HG03095 (cell line): ENCODE results near the gene UNC5B.

Experiments
- ATAC-seq: cut with Tn5 transposase; IDR thresholded peaks from one replicate; pipeline ENCODE4 v1.9.1; 2021; ENCODE audit warnings: moderate library complexity; ENCODE audit not compliant: unreplicated experiment

Gene UNC5B

GRCh38 chr10:71336632-71337031, 124.3 kb downstream of the UNC5B start:
- no peak for ATAC-seq

GRCh38 chr10:71337219-71337701, 124.9 kb downstream of the UNC5B start:
- no peak for ATAC-seq

- ATAC-seq, result no peak
Observed at GRCh38 chr10:71338728-71339495, 126.5 kb downstream of the UNC5B start.

GRCh38 chr10:71339796-71340589, 127.6 kb downstream of the UNC5B start:
- ATAC-seq, result no peak

- no peak for ATAC-seq
Observed at GRCh38 chr10:71342573-71343391, 130.4 kb downstream of the UNC5B start.

- ATAC-seq, result no peak
Observed at GRCh38 chr10:71343392-71343773, 131.0 kb downstream of the UNC5B start.

- ATAC-seq, result no peak
Observed at GRCh38 chr10:71344154-71344925, 132.0 kb downstream of the UNC5B start.

GRCh38 chr10:71344993-71345480, 132.7 kb downstream of the UNC5B start:
- no peak for ATAC-seq

- no peak for ATAC-seq
Observed at GRCh38 chr10:71345694-71346093, 133.3 kb downstream of the UNC5B start.

- no peak for ATAC-seq
Observed at GRCh38 chr10:71346731-71347130, 134.4 kb downstream of the UNC5B start.

GRCh38 chr10:71347587-71348395, 135.4 kb downstream of the UNC5B start:
- no peak for ATAC-seq

- ATAC-seq, result no peak
Observed at GRCh38 chr10:71348850-71349249, 136.5 kb downstream of the UNC5B start.

- ATAC-seq, result no peak
Observed at GRCh38 chr10:71349406-71349805, 137.0 kb downstream of the UNC5B start.

GRCh38 chr10:71351087-71351486, 138.7 kb downstream of the UNC5B start:
- ATAC-seq, result no peak

- ATAC-seq, result no peak
Observed at GRCh38 chr10:71351628-71352319, 139.4 kb downstream of the UNC5B start.
